H9 (cell line): ENCODE data around the gene ARPC1A. TPM values are rescaled to one million over a fixed set of nuclear protein-coding genes. Genes with fewer than 3 reads are reported as not detected.
A peak's percentile ranks its signal among the peaks of the same experiment; 100 is the strongest.

ENCODE experiments used
- DNase-seq: peaks from one replicate; pipeline ENCODE4 v3.0.0-alpha.2; 2017
- H2AFZ ChIP-seq: one replicate; pipeline ENCODE4 v1.6.1; 2013; ENCODE audit warnings: mild to moderate bottlenecking, low read length, control low read depth, moderate library complexity
- H2AK5ac ChIP-seq: 2 replicates; pipeline ENCODE4 v1.6.1; 2013; ENCODE audit warnings: low read length, control low read depth, mixed read lengths; ENCODE audit not compliant: insufficient read length
- H2BK120ac ChIP-seq: one replicate; pipeline ENCODE4 v1.6.1; 2013; ENCODE audit warnings: low read depth, mild to moderate bottlenecking, low read length, control low read depth, inconsistent platforms; ENCODE audit not compliant: poor library complexity, severe bottlenecking
- H2BK12ac ChIP-seq: 2 replicates; pipeline ENCODE4 v1.6.1; 2013; ENCODE audit warnings: low read length, control low read depth, mixed read lengths, low read depth; ENCODE audit not compliant: insufficient read length
- H2BK15ac ChIP-seq: 2 replicates; pipeline ENCODE4 v1.6.1; 2013; ENCODE audit warnings: low read depth, low read length, control low read depth
- H2BK20ac ChIP-seq: one replicate; pipeline ENCODE4 v1.6.1; 2013; ENCODE audit warnings: low read depth, mild to moderate bottlenecking, low read length, control low read depth, inconsistent platforms; ENCODE audit not compliant: poor library complexity, severe bottlenecking
- H2BK5ac ChIP-seq: 2 replicates; pipeline ENCODE4 v1.6.1; 2013; ENCODE audit warnings: low read length, control low read depth, mixed read lengths; ENCODE audit not compliant: insufficient read length
- H3K14ac ChIP-seq: 2 replicates; pipeline ENCODE4 v1.6.1; 2013; ENCODE audit warnings: low read length, control low read depth; ENCODE audit not compliant: insufficient read depth
- H3K18ac ChIP-seq: 2 replicates; pipeline ENCODE4 v1.6.1; 2013; ENCODE audit warnings: low read depth, mild to moderate bottlenecking, mixed read lengths, low read length, control low read depth; ENCODE audit not compliant: insufficient read length
- H3K23ac ChIP-seq: 2 replicates; pipeline ENCODE4 v1.6.1; 2013; ENCODE audit warnings: low read length, control low read depth, mixed read lengths, low read depth; ENCODE audit not compliant: insufficient read length
- H3K23me2 ChIP-seq: 2 replicates; pipeline ENCODE4 v1.6.1; 2013; ENCODE audit warnings: low read depth, mild to moderate bottlenecking, mixed read lengths, low read length, control low read depth; ENCODE audit not compliant: insufficient read length, poor library complexity, severe bottlenecking
- H3K27ac ChIP-seq: 2 replicates; pipeline ENCODE4 v1.5.1; 2013; ENCODE audit warnings: low read length, control low read depth, mixed read lengths, low read depth; ENCODE audit not compliant: insufficient read length
- H3K27me3 ChIP-seq: 2 replicates; pipeline ENCODE4 v1.6.1; 2013; ENCODE audit warnings: low read length, control low read depth, inconsistent platforms; ENCODE audit not compliant: insufficient read depth
- H3K4ac ChIP-seq: 2 replicates; pipeline ENCODE4 v1.6.1; 2013; ENCODE audit warnings: low read depth, mild to moderate bottlenecking, control low read depth, inconsistent platforms, low read length, moderate library complexity
- H3K4me1 ChIP-seq: 2 replicates; pipeline ENCODE4 v1.6.1; 2013; ENCODE audit warnings: low read length, control low read depth, inconsistent platforms; ENCODE audit not compliant: insufficient read depth
- H3K4me2 ChIP-seq: 2 replicates; pipeline ENCODE4 v1.6.1; 2013; ENCODE audit warnings: low read length, control low read depth, mixed read lengths; ENCODE audit not compliant: insufficient read length, insufficient read depth
- H3K56ac ChIP-seq: 2 replicates; pipeline ENCODE4 v1.6.1; 2013; ENCODE audit warnings: low read depth, mild to moderate bottlenecking, mixed read lengths, low read length, control low read depth; ENCODE audit not compliant: insufficient read length
- H3K79me1 ChIP-seq: 2 replicates; pipeline ENCODE4 v1.6.1; 2013; ENCODE audit warnings: low read depth, mild to moderate bottlenecking, moderate library complexity, low read length, control low read depth, inconsistent platforms; ENCODE audit not compliant: insufficient read depth, poor library complexity, severe bottlenecking
- H3K79me2 ChIP-seq: 2 replicates; pipeline ENCODE4 v1.6.1; 2013; ENCODE audit warnings: low read length, control low read depth, inconsistent platforms; ENCODE audit not compliant: insufficient read depth
- H3K9ac ChIP-seq: 2 replicates; pipeline ENCODE4 v1.6.1; 2013; ENCODE audit warnings: low read length, control low read depth, mixed read lengths; ENCODE audit not compliant: insufficient read length; ENCODE audit errors: extremely low read depth
- H3K9me3 ChIP-seq: one replicate; pipeline ENCODE4 v1.6.1; 2013; ENCODE audit warnings: low read depth, low read length, inconsistent platforms; ENCODE audit not compliant: control insufficient read depth
- H3T11ph ChIP-seq: one replicate; pipeline ENCODE4 v1.6.1; 2013; ENCODE audit warnings: mild to moderate bottlenecking, low read length, control low read depth, inconsistent platforms
- H4K20me1 ChIP-seq: one replicate; pipeline ENCODE4 v1.6.1; 2013; ENCODE audit not compliant: control insufficient read depth, insufficient read length, insufficient read depth
- H4K5ac ChIP-seq: 2 replicates; pipeline ENCODE4 v1.6.1; 2013; ENCODE audit warnings: low read depth, mild to moderate bottlenecking, mixed read lengths, low read length, control low read depth; ENCODE audit not compliant: insufficient read length
- H4K8ac ChIP-seq: replicated peaks from 2 replicates; pipeline ENCODE4 v1.6.1; 2013; ENCODE audit warnings: low read length, control low read depth, mixed read lengths, low read depth; ENCODE audit not compliant: insufficient read length
- H4K91ac ChIP-seq: 2 replicates; pipeline ENCODE4 v1.6.1; 2013; ENCODE audit warnings: low read depth, mild to moderate bottlenecking, moderate library complexity, mixed read lengths, low read length, control low read depth; ENCODE audit not compliant: insufficient read length
- H3K27ac Mint-ChIP-seq, 3 experiments: 2 replicates in 2 of 3; 3 replicates in 1 of 3; pipeline ENCODE4 v1.8.0; 2020 to 2021; ENCODE audit warnings: mixed read lengths in 3 of 3, mild to moderate bottlenecking in 1 of 3, moderate library complexity in 1 of 3
- H3K27me3 Mint-ChIP-seq: 2 replicates; pipeline ENCODE4 v1.8.0; 2021; ENCODE audit warnings: low read depth, mild to moderate bottlenecking, moderate library complexity, mixed read lengths
- H3K36me3 Mint-ChIP-seq, 3 experiments: 2 replicates in 2 of 3; 3 replicates in 1 of 3; pipeline ENCODE4 v1.8.0; 2020 to 2021; ENCODE audit warnings: low read depth in 3 of 3, mixed read lengths in 3 of 3; ENCODE audit not compliant: insufficient read depth in 1 of 3
- H3K4me1 Mint-ChIP-seq, 2 experiments: 2 replicates each; pipeline ENCODE4 v1.8.0; 2020; ENCODE audit warnings: mixed read lengths in 2 of 2
- H3K4me3 Mint-ChIP-seq, 2 experiments: 2 replicates in 1 of 2; 3 replicates in 1 of 2; pipeline ENCODE4 v1.8.0; 2020 to 2021; ENCODE audit warnings: mild to moderate bottlenecking in 2 of 2, mixed read lengths in 2 of 2, moderate library complexity in 1 of 2
- H3K9me3 Mint-ChIP-seq, 2 experiments: 2 replicates in 1 of 2; 3 replicates in 1 of 2; pipeline ENCODE4 v1.8.0; 2020; ENCODE audit warnings: mild to moderate bottlenecking in 2 of 2, mixed read lengths in 2 of 2, moderate library complexity in 1 of 2
- WGBS: extraction: QIAGEN DNeasy Blood & Tissue Kit; methylation state at CpG from one replicate; pipeline ENCODE4 v1.1.7; 2013; ENCODE audit warnings: missing lambda C conversion rate, low lambda C conversion rate, mixed read lengths; ENCODE audit not compliant: insufficient read length; ENCODE audit errors: extremely low coverage; 5-methylcytosine and 5-hydroxymethylcytosine counted together
- total RNA-seq: library from RNA; stranded (reverse); gene quantifications from 2 replicates; pipeline ENCODE4 v1.2.1, GENCODE V29; 2021
- TF ChIP-seq, protein P1 (sequence below): fragments of 200-600 bp; sonication (generic); conservative IDR thresholded peaks from 3 replicates; pipeline ENCODE4 v1.8.0; 2021; ENCODE audit warnings: antibody characterized with exemption, mild to moderate bottlenecking

ARPC1A gene
- total RNA-seq, 1 experiment from 2014 or later = 169 TPM

DNA sequence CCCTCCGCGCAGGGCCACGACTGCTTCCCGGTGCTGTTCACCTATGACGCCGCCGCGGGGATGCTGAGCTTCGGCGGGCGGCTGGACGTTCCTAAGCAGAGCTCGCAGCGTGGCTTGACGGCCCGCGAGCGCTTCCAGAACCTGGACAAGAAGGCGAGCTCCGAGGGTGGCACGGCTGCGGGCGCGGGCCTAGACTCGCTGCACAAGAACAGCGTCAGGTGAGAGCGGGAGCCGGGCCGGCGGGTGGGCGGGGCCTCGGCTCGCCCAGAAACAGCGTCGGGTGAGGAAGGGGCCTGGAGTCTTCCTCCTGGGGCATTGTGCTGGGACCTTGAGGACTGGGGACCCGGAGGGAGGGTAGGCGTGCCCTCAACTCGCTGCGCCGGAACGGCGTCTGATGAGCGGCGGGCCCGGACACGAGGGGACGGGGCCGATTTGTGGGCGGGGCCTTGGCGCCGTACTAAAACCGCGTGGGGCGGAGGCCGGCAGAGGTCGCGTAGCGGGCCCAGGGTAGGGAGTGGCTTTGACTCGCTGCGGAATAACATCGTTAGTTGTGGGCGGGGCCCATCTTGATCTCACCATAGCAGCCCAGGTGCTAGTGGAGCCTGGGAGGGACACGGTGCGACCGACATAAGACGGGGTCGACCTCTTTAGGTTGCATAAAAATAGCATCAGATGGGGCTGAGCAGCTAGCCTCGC is 67.1 kb downstream of the ARPC1A start:
- H3K4ac ChIP-seq = no peak overlapping the region
- peaks cover 13% of the 10 kb centered on the region for H3K23me2 ChIP-seq
- no peak overlapping the region for H2AK5ac ChIP-seq
- H2BK120ac ChIP-seq = no peak overlapping the region
- no peaks in the 10 kb centered on the region for H4K20me1 ChIP-seq
- no peak overlapping the region for H2BK12ac ChIP-seq
- peak overlapping the region; percentile 46 for H3K4me2 ChIP-seq
- TF ChIP-seq, protein P1, sequence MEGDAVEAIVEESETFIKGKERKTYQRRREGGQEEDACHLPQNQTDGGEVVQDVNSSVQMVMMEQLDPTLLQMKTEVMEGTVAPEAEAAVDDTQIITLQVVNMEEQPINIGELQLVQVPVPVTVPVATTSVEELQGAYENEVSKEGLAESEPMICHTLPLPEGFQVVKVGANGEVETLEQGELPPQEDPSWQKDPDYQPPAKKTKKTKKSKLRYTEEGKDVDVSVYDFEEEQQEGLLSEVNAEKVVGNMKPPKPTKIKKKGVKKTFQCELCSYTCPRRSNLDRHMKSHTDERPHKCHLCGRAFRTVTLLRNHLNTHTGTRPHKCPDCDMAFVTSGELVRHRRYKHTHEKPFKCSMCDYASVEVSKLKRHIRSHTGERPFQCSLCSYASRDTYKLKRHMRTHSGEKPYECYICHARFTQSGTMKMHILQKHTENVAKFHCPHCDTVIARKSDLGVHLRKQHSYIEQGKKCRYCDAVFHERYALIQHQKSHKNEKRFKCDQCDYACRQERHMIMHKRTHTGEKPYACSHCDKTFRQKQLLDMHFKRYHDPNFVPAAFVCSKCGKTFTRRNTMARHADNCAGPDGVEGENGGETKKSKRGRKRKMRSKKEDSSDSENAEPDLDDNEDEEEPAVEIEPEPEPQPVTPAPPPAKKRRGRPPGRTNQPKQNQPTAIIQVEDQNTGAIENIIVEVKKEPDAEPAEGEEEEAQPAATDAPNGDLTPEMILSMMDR = no peak
- Mint-ChIP-seq H3K9me3 (no peaks in the 10 kb centered on the region), H3K4me3 (peak overlapping the region; percentile 83 to 93), H3K27me3 (peaks cover 1% of the 10 kb centered on the region; the same call in 1 of the 2 replicates), H3K27ac (peak overlapping the region; percentile 98 to 99 (median 98); a peak in 6 of 7 replicates), H3K36me3 (peaks cover 16 to 73% (median 42%) of the 10 kb centered on the region in 3 experiments), H3K4me1 (peaks cover 13 to 14% of the 10 kb centered on the region in 2 experiments)
- no peak overlapping the region for H4K8ac ChIP-seq
- H4K5ac ChIP-seq = no peak overlapping the region
- H2BK5ac ChIP-seq = no peak overlapping the region
- H3K14ac ChIP-seq = peak overlapping the region; percentile 64
- H2BK20ac ChIP-seq = no peak overlapping the region
- peak; percentile 93 for DNase-seq
- no peak overlapping the region for H2BK15ac ChIP-seq
- no peak overlapping the region for H4K91ac ChIP-seq
- H3K79me1 ChIP-seq = no peaks in the 10 kb centered on the region
- H3T11ph ChIP-seq = no peak overlapping the region
- H2AFZ ChIP-seq = no peak overlapping the region
- H3K9me3 ChIP-seq = no peaks in the 10 kb centered on the region
- peak overlapping the region; percentile 58 for H3K18ac ChIP-seq
- peak overlapping the region; percentile 5 for H3K27ac ChIP-seq
- WGBS = no CpG with 5 or more reads among the region's 68 CpGs
- H3K4me1 ChIP-seq = peaks cover 2% of the 10 kb centered on the region; the same call in 1 of the 2 replicates
- no peaks in the 10 kb centered on the region for H3K79me2 ChIP-seq
- H3K23ac ChIP-seq = no peak overlapping the region
- no peak overlapping the region for H3K56ac ChIP-seq
- peak overlapping the region; percentile 37 for H3K9ac ChIP-seq
- no peaks in the 10 kb centered on the region for H3K27me3 ChIP-seq
